GM18951 (cell line): ENCODE data around the gene MPHOSPH8.
A peak's percentile ranks its signal among the peaks of the same experiment; 100 is the strongest.
"Not testable (repeated sequence)": the region's sequence is repeated elsewhere in the genome, so short reads cannot be mapped to it uniquely, and the experiment has no call there.

Experiments
- POLR2A ChIP-seq: IDR thresholded peaks from 4 replicates; pipeline ENCODE4 v1.6.1; 2011; ENCODE audit warnings: mild to moderate bottlenecking; ENCODE audit not compliant: insufficient read length, insufficient read depth; ENCODE audit errors: extremely low read depth
- in situ Hi-C: fragments of 300-500 bp; cut with MboI; formaldehyde crosslinking; loops from one replicate; pipeline ENCODE4 v1.12.0; 2022; ENCODE audit warnings: low sequenced_read_pairs, mixed read lengths, inconsistent platforms; ENCODE audit not compliant: unreplicated experiment

The MPHOSPH8 gene

GRCh38 chr13:19604306-19604705, 29.2 kb upstream of the MPHOSPH8 start:
- no peak for TF ChIP-seq POLR2A
- in situ Hi-C loops: no loop called here

GRCh38 chr13:19605161-19605955, 28.1 kb upstream of the MPHOSPH8 start:
- TF ChIP-seq POLR2A: no peak
- in situ Hi-C loops: no loop called here

- TF ChIP-seq POLR2A: no peak
- in situ Hi-C loops: no loop called here
Measured at GRCh38 chr13:19606152-19606551, 27.3 kb upstream of the MPHOSPH8 start.

DNA sequence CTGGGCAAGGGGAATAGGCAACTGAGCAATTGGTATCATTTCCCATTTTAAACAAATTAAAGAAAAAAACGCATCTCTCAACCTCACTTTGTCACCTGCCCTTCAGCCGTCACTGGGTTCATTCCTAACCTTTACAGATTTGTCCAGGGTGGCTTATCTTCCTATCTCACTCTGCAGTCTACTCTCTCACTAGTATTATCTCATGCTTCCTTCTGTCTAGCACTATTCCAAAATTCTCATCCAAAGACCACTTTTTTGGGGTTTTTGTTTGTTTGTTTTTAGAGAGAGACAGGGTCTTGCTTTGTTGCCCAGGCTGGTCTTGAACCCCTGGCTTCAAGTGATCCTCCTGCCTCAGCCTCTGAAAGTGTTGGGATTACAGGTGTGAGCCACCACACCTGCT, 26.7 kb upstream of the MPHOSPH8 start:
- in situ Hi-C loops: no loop called here

GRCh38 chr13:19607523-19608078, 25.9 kb upstream of the MPHOSPH8 start:
- TF ChIP-seq POLR2A: no peak

More for the DNA sequence above, 26.7 kb upstream of the MPHOSPH8 start:
- TF ChIP-seq POLR2A: no peak

GRCh38 chr13:19618977-19619376, 14.5 kb upstream of the MPHOSPH8 start:
- in situ Hi-C loops: no loop called here
- no peak for TF ChIP-seq POLR2A

More at GRCh38 chr13:19607523-19608078, 25.9 kb upstream of the MPHOSPH8 start:
- in situ Hi-C loops: no loop called here

- no peak for TF ChIP-seq POLR2A
- in situ Hi-C loops: no loop called here
Measured at GRCh38 chr13:19622193-19622592, 11.3 kb upstream of the MPHOSPH8 start.

DNA sequence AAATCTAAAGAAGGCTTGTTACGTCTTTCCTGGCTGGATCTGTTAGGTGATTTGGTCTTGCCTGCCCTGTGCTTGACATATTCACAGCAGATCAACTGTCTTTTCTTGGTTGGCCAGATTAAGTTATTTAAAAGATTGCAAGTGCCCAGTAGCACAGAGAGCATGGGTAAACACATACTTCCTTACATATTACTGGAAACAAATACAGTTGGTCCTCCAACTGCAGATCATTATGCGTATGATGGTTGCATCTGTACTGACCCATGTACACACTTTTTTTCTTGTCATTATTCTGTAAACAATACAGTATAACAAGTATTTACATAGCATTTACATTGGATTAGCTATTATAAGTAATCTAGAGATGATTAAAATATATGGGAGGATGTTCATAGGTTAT, 9.2 kb upstream of the MPHOSPH8 start:
- in situ Hi-C loops: no loop called here

DNA sequence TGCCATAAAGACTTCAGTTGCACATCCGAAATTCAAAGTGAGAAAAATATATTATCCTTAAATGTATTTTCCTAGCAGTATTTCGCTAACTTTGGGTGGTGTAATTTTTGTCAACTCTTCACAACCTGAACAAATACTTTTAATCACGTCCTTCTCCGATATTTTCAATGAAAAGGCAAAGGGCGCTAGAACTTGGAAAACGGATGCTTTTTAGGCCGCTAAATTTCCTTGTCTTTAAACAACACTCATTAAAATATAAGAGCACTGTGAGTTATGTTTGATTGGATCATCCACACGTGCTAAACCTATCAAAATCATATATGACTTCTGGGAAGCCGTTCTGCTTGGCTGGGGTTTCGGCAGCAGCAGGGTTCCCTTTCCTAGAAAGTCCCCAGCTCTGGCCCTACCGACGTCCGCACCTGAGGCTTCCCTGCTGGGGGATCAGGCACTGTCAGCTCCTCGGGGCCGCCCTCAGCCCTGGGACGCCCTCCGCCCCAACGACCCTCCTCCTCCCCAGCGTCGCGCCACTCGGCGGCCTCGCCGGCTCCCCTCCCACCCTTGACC, 462 bp upstream of the MPHOSPH8 start:
- in situ Hi-C loops: no loop called here
- TF ChIP-seq POLR2A: peak; percentile 70

More for the DNA sequence above, 9.2 kb upstream of the MPHOSPH8 start:
- TF ChIP-seq POLR2A: no peak

- in situ Hi-C loops: no loop called here
- TF ChIP-seq POLR2A: no peak
Measured at GRCh38 chr13:19634256-19634740, 839 bp downstream of the MPHOSPH8 start.

DNA sequence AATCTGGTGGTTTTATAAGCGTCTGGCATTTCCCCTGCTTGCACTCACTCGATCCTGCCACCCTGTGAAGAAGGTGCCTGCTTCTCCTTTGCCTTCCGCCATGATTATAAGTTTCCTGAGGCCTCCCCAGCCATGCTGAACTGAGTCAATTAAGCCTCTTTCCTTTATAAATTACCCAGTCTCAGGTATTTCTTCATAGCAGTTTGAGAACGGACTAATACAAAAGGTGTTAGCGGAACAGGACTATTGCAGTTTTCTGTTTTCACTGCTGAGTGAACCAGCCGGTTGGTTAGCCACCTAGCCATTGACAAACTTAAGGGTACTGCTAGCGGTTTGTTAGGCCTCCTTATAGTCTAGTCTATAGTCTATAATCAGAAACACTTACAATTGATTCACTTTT, 2.5 kb downstream of the MPHOSPH8 start:
- in situ Hi-C loops: not testable (repeated sequence)

DNA sequence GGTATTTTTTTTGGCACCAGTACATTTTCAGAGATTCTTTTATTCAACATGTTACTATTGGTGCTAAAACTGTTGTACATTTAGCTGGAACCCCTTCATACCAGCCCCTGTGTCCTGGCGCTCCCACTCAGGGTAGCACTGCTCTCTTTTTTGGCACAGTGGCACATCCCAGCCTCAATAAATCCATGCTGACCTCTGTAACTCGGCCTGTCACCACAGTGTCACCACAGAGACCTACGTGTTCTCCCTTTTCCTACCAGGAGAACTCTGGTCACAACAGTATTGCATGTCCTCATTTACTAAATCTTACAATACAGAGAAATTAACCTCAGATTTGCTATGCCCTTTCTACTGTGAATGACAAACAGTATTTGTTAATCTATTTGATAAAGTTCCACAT, 10.2 kb downstream of the MPHOSPH8 start:
- no peak for TF ChIP-seq POLR2A
- in situ Hi-C loops: no loop called here

GRCh38 chr13:19645000-19645399, 11.5 kb downstream of the MPHOSPH8 start:
- TF ChIP-seq POLR2A: no peak
- in situ Hi-C loops: no loop called here

DNA sequence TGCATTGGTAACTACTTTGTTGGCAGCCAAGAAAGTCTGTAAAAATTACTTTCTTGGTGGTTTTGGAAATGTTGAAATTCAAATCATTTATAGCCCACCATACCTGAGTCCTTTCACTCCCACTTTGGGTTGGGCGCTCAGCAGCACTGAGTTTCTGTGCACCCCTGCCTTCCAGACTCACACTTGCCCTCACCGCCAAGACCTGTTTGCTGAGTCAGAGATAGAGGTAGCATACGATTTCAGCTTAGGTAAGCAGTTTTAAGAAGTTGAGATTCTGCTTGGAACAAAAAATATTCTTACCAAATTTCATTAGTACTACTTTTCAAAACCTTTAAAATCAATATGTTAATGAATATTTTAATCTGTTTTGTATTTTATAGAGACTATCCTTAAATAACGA, 12.6 kb downstream of the MPHOSPH8 start:
- TF ChIP-seq POLR2A: no peak
- in situ Hi-C loops: no loop called here
